GM21723 (cell line): Measurements from ENCODE around the gene IFT122.
A peak's percentile ranks its signal among the peaks of the same experiment; 100 is the strongest.

Experiments
- ATAC-seq: cut with Tn5 transposase; IDR thresholded peaks from one replicate; pipeline ENCODE4 v1.9.1; 2021; ENCODE audit warnings: mild to moderate bottlenecking, moderate library complexity; ENCODE audit not compliant: unreplicated experiment

The IFT122 gene

GRCh38 chr3:129439226-129439816, 703 bp upstream of the IFT122 start:
- ATAC-seq, result peak; percentile 20

GRCh38 chr3:129440618-129441190, 680 bp downstream of the IFT122 start:
- no peak for ATAC-seq

- ATAC-seq, result no peak
These were observed 1.2 kb downstream of the IFT122 start for GRCh38 chr3:129441215-129441614.

- ATAC-seq, result no peak
These were observed 1.8 kb downstream of the IFT122 start for GRCh38 chr3:129441782-129442181.

- ATAC-seq, result no peak
These were observed 2.5 kb downstream of the IFT122 start for GRCh38 chr3:129442486-129442885.

- no peak for ATAC-seq
These were observed 2.9 kb downstream of the IFT122 start for GRCh38 chr3:129442947-129443346.

- ATAC-seq, result no peak
These were observed 5.4 kb downstream of the IFT122 start for GRCh38 chr3:129445471-129445870.

- no peak for ATAC-seq
These were observed 6.9 kb downstream of the IFT122 start for GRCh38 chr3:129446926-129447325.

GRCh38 chr3:129448186-129448895, 8.3 kb downstream of the IFT122 start:
- ATAC-seq, result no peak

- ATAC-seq, result no peak
These were observed 9.5 kb downstream of the IFT122 start for GRCh38 chr3:129449279-129450115.

GRCh38 chr3:129453732-129454131, 13.7 kb downstream of the IFT122 start:
- ATAC-seq, result no peak

- ATAC-seq, result no peak
These were observed 20.1 kb downstream of the IFT122 start for GRCh38 chr3:129460155-129460554.

GRCh38 chr3:129460572-129460971, 20.5 kb downstream of the IFT122 start:
- ATAC-seq, result no peak

- ATAC-seq, result no peak
These were observed 21.0 kb downstream of the IFT122 start for GRCh38 chr3:129461022-129461421.

- ATAC-seq, result no peak
These were observed 21.6 kb downstream of the IFT122 start for GRCh38 chr3:129461461-129462146.

- no peak for ATAC-seq
These were observed 22.4 kb downstream of the IFT122 start for GRCh38 chr3:129462361-129462968.

- no peak for ATAC-seq
These were observed 23.1 kb downstream of the IFT122 start for GRCh38 chr3:129463094-129463493.

GRCh38 chr3:129463716-129464115, 23.7 kb downstream of the IFT122 start:
- ATAC-seq, result no peak

- no peak for ATAC-seq
These were observed 27.9 kb downstream of the IFT122 start for GRCh38 chr3:129467932-129468331.

GRCh38 chr3:129469026-129469425, 29.0 kb downstream of the IFT122 start:
- no peak for ATAC-seq
